IPS-15b (cell line): ENCODE results near the gene PHACTR3.

Source experiments
- H3K27me3 ChIP-seq: one replicate; pipeline ENCODE4 v1.6.1; 2013; ENCODE audit warnings: low read length; ENCODE audit not compliant: control insufficient read depth, insufficient read depth
- H3K36me3 ChIP-seq: one replicate; pipeline ENCODE4 v1.6.1; 2013; ENCODE audit warnings: low read length; ENCODE audit not compliant: control insufficient read depth, insufficient read depth
- H3K4me1 ChIP-seq: one replicate; pipeline ENCODE4 v1.6.1; 2013; ENCODE audit warnings: mild to moderate bottlenecking, low read length; ENCODE audit not compliant: control insufficient read depth, insufficient read depth
- H3K4me3 ChIP-seq: one replicate; pipeline ENCODE4 v1.5.1; 2013; ENCODE audit warnings: low read depth, low read length
- H3K9ac ChIP-seq: one replicate; pipeline ENCODE4 v1.6.1; 2013; ENCODE audit warnings: low read depth, mild to moderate bottlenecking, low read length
- H3K9me3 ChIP-seq: one replicate; pipeline ENCODE4 v1.6.1; 2013; ENCODE audit warnings: mild to moderate bottlenecking, low read length; ENCODE audit not compliant: control insufficient read depth, insufficient read depth

Gene PHACTR3

GRCh38 chr20:59584278-59584925 lies 19.9 kb upstream of the PHACTR3 start:
- H3K27me3 ChIP-seq: peaks cover 12% of the 10 kb centered on the region
- H3K36me3 ChIP-seq: no peaks in the 10 kb centered on the region
- H3K9me3 ChIP-seq: no peaks in the 10 kb centered on the region
- H3K4me3 ChIP-seq: no peak overlapping the region
- no peaks in the 10 kb centered on the region for H3K4me1 ChIP-seq
- no peak overlapping the region for H3K9ac ChIP-seq

- H3K9ac ChIP-seq: no peak overlapping the region
- H3K4me3 ChIP-seq: no peak overlapping the region
- H3K9me3 ChIP-seq: no peaks in the 10 kb centered on the region
- peaks cover 6% of the 10 kb centered on the region for H3K27me3 ChIP-seq
- H3K36me3 ChIP-seq: no peaks in the 10 kb centered on the region
- H3K4me1 ChIP-seq: no peaks in the 10 kb centered on the region
Observed at GRCh38 chr20:59585714-59586409, 18.5 kb upstream of the PHACTR3 start.

- H3K4me1 ChIP-seq: no peaks in the 10 kb centered on the region
- peaks cover 5% of the 10 kb centered on the region for H3K27me3 ChIP-seq
- no peak overlapping the region for H3K9ac ChIP-seq
- H3K36me3 ChIP-seq: no peaks in the 10 kb centered on the region
- no peak overlapping the region for H3K4me3 ChIP-seq
- no peaks in the 10 kb centered on the region for H3K9me3 ChIP-seq
Observed at GRCh38 chr20:59586613-59587012, 17.7 kb upstream of the PHACTR3 start.

GRCh38 chr20:59587570-59587969 lies 16.8 kb upstream of the PHACTR3 start:
- Histone ChIP-seq H3K9ac (no peak overlapping the region), H3K27me3 (peaks cover 5% of the 10 kb centered on the region), H3K4me3 (no peak overlapping the region), H3K9me3 (no peaks in the 10 kb centered on the region), H3K36me3 (no peaks in the 10 kb centered on the region), H3K4me1 (no peaks in the 10 kb centered on the region)

GRCh38 chr20:59588236-59588855 lies 16.0 kb upstream of the PHACTR3 start:
- Histone ChIP-seq H3K4me1 (no peaks in the 10 kb centered on the region), H3K36me3 (no peaks in the 10 kb centered on the region), H3K9me3 (no peaks in the 10 kb centered on the region), H3K4me3 (no peak overlapping the region), H3K9ac (no peak overlapping the region), H3K27me3 (peaks cover 8% of the 10 kb centered on the region)

GRCh38 chr20:59589086-59589684 lies 15.2 kb upstream of the PHACTR3 start:
- H3K4me3 ChIP-seq: no peak overlapping the region
- H3K36me3 ChIP-seq: no peaks in the 10 kb centered on the region
- no peaks in the 10 kb centered on the region for H3K4me1 ChIP-seq
- no peaks in the 10 kb centered on the region for H3K9me3 ChIP-seq
- peaks cover 8% of the 10 kb centered on the region for H3K27me3 ChIP-seq
- no peak overlapping the region for H3K9ac ChIP-seq

GRCh38 chr20:59591061-59591460 lies 13.3 kb upstream of the PHACTR3 start:
- Histone ChIP-seq H3K9me3 (no peaks in the 10 kb centered on the region), H3K27me3 (peaks cover 11% of the 10 kb centered on the region), H3K4me3 (no peak overlapping the region), H3K36me3 (no peaks in the 10 kb centered on the region), H3K9ac (no peak overlapping the region), H3K4me1 (no peaks in the 10 kb centered on the region)

- H3K9me3 ChIP-seq: no peaks in the 10 kb centered on the region
- no peak overlapping the region for H3K9ac ChIP-seq
- peaks cover 28% of the 10 kb centered on the region for H3K27me3 ChIP-seq
- no peak overlapping the region for H3K4me3 ChIP-seq
- H3K36me3 ChIP-seq: no peaks in the 10 kb centered on the region
- no peaks in the 10 kb centered on the region for H3K4me1 ChIP-seq
Observed at GRCh38 chr20:59596690-59597089, 7.7 kb upstream of the PHACTR3 start.

- H3K4me3 ChIP-seq: no peak overlapping the region
- no peak overlapping the region for H3K9ac ChIP-seq
- no peaks in the 10 kb centered on the region for H3K4me1 ChIP-seq
- H3K27me3 ChIP-seq: peaks cover 34% of the 10 kb centered on the region
- no peaks in the 10 kb centered on the region for H3K36me3 ChIP-seq
- no peaks in the 10 kb centered on the region for H3K9me3 ChIP-seq
Observed at GRCh38 chr20:59597240-59597639, 7.1 kb upstream of the PHACTR3 start.

GRCh38 chr20:59598625-59599310 lies 5.6 kb upstream of the PHACTR3 start:
- peaks cover 46% of the 10 kb centered on the region for H3K27me3 ChIP-seq
- H3K9me3 ChIP-seq: no peaks in the 10 kb centered on the region
- H3K36me3 ChIP-seq: no peaks in the 10 kb centered on the region
- H3K9ac ChIP-seq: no peak overlapping the region
- H3K4me3 ChIP-seq: no peak overlapping the region
- H3K4me1 ChIP-seq: no peaks in the 10 kb centered on the region

- Histone ChIP-seq H3K27me3 (peaks cover 48% of the 10 kb centered on the region), H3K4me1 (no peaks in the 10 kb centered on the region), H3K9me3 (no peaks in the 10 kb centered on the region), H3K36me3 (no peaks in the 10 kb centered on the region), H3K4me3 (no peak overlapping the region), H3K9ac (no peak overlapping the region)
Observed at GRCh38 chr20:59599941-59600340, 4.4 kb upstream of the PHACTR3 start.
